GM18951 (cell line): ENCODE data around the gene ZNF132.
A peak's percentile ranks its signal among the peaks of the same experiment; 100 is the strongest.
"Not testable (repeated sequence)": the region's sequence is repeated elsewhere in the genome, so short reads cannot be mapped to it uniquely, and the experiment has no call there.

Experiments
- POLR2A ChIP-seq: IDR thresholded peaks from 4 replicates; pipeline ENCODE4 v1.6.1; 2011; ENCODE audit warnings: mild to moderate bottlenecking; ENCODE audit not compliant: insufficient read length, insufficient read depth; ENCODE audit errors: extremely low read depth
- in situ Hi-C: fragments of 300-500 bp; cut with MboI; formaldehyde crosslinking; loops from one replicate; pipeline ENCODE4 v1.12.0; 2022; ENCODE audit warnings: low sequenced_read_pairs, mixed read lengths, inconsistent platforms; ENCODE audit not compliant: unreplicated experiment

ZNF132 gene

GRCh38 chr19:58474997-58475713, 35.2 kb upstream of the ZNF132 start:
- in situ Hi-C loops = no loop called here
- TF ChIP-seq POLR2A = no peak

GRCh38 chr19:58474291-58474996, 34.5 kb upstream of the ZNF132 start:
- TF ChIP-seq POLR2A = no peak
- in situ Hi-C loops = no loop called here

- in situ Hi-C loops = no loop called here
- TF ChIP-seq POLR2A = no peak
Observed at GRCh38 chr19:58473775-58474174, 33.8 kb upstream of the ZNF132 start.

GRCh38 chr19:58471736-58472135, 31.8 kb upstream of the ZNF132 start:
- in situ Hi-C loops = no loop called here

GRCh38 chr19:58470837-58471543, 31.0 kb upstream of the ZNF132 start:
- in situ Hi-C loops = not testable (repeated sequence)

More at GRCh38 chr19:58471736-58472135, 31.8 kb upstream of the ZNF132 start:
- no peak for TF ChIP-seq POLR2A

- in situ Hi-C loops = no loop called here
- no peak for TF ChIP-seq POLR2A
Observed at GRCh38 chr19:58469241-58470013, 29.5 kb upstream of the ZNF132 start.

GRCh38 chr19:58468216-58468839, 28.4 kb upstream of the ZNF132 start:
- in situ Hi-C loops = no loop called here
- no peak for TF ChIP-seq POLR2A

GRCh38 chr19:58466760-58467589, 27.0 kb upstream of the ZNF132 start, which contains the start of gene ZNF324:
Gene ZNF324, plus strand, starts transcription at chr19:58467080. Its CDS starts 2,106 bp downstream, at chr19:58469186.
- in situ Hi-C loops = no loop called here
- TF ChIP-seq POLR2A = peak; percentile 79

GRCh38 chr19:58466089-58466759, 26.3 kb upstream of the ZNF132 start:
- in situ Hi-C loops = no loop called here

GRCh38 chr19:58460039-58460438, 20.1 kb upstream of the ZNF132 start:
- no peak for TF ChIP-seq POLR2A
- in situ Hi-C loops = no loop called here

More at GRCh38 chr19:58466089-58466759, 26.3 kb upstream of the ZNF132 start:
- TF ChIP-seq POLR2A = no peak

GRCh38 chr19:58456111-58456510, 16.2 kb upstream of the ZNF132 start:
- in situ Hi-C loops = no loop called here
- no peak for TF ChIP-seq POLR2A
